ENCODE results near the gene RNF214. TPM values are rescaled to one million over a fixed set of nuclear protein-coding genes. Genes with fewer than 3 reads are reported as not detected.

The RNF214 gene
- total and polyA plus RNA-seq, 12 donors: 7.3 to 33.5 (median 25.4) TPM

DNA sequence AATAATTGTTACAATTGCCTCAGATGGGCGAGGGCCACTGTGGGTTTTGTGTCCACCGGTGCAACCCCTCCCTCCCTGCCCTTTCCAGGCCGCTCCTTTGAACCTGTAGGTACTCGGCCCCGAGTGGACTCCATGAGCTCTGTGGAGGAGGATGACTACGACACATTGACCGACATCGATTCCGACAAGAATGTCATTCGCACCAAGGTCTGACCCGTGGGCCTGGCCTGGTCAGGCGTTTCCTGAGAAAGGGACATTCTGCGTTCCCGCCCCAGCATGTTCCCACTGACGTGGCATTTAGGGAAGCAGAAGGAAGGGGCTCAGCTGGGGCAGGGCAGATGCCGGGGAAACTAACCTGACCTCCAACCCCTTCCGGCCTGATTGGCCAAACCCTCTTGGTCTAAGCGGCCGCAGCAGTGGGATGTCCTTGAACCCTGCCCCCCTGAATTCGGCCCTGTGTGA, 43.8 kb upstream of the RNF214 start:
- H3K9me3 ChIP-seq: no peaks in the 10 kb centered on the region
- TF ChIP-seq, protein P1, sequence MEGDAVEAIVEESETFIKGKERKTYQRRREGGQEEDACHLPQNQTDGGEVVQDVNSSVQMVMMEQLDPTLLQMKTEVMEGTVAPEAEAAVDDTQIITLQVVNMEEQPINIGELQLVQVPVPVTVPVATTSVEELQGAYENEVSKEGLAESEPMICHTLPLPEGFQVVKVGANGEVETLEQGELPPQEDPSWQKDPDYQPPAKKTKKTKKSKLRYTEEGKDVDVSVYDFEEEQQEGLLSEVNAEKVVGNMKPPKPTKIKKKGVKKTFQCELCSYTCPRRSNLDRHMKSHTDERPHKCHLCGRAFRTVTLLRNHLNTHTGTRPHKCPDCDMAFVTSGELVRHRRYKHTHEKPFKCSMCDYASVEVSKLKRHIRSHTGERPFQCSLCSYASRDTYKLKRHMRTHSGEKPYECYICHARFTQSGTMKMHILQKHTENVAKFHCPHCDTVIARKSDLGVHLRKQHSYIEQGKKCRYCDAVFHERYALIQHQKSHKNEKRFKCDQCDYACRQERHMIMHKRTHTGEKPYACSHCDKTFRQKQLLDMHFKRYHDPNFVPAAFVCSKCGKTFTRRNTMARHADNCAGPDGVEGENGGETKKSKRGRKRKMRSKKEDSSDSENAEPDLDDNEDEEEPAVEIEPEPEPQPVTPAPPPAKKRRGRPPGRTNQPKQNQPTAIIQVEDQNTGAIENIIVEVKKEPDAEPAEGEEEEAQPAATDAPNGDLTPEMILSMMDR (IDR thresholded peaks at IDR 0.05): no peak
- DNase-seq (no peak), ATAC-seq (peak in 4 of 8 donors; percentile 5 to 53 (median 15))
- H3K36me3 ChIP-seq: peaks cover 4 to 100% (median 60%) of the 10 kb centered on the region in 9 donors
- H3K27me3 ChIP-seq: no peaks in the 10 kb centered on the region
- 86 to 90% methylated on average over 20 of the region's 20 CpGs for WGBS, 2 donors
- peaks cover 0 to 25% (median 0%) of the 10 kb centered on the region in 9 donors for H3K4me1 ChIP-seq
- peak overlapping the region in 1 of 10 donors; percentile 69 for H3K27ac ChIP-seq
- intact Hi-C loops (cut with DNase I): no loop called here
- no peak overlapping the region for H3K4me3 ChIP-seq

- intact Hi-C loops (cut with DNase I): no loop called here
- Histone ChIP-seq H3K27me3 (no peaks in the 10 kb centered on the region), H3K36me3 (peaks cover 4 to 100% (median 62%) of the 10 kb centered on the region in 9 donors), H3K27ac (peak overlapping the region in 1 of 10 donors; percentile 69), H3K4me1 (peaks cover 0 to 25% (median 0%) of the 10 kb centered on the region in 9 donors), H3K4me3 (no peak overlapping the region), H3K9me3 (no peaks in the 10 kb centered on the region)
- peak in 3 of 8 donors; percentile 29 to 62 (median 34) for ATAC-seq
- WGBS, 2 donors: 94 to 95% methylated on average over 22 of the region's 22 CpGs
- no peak for DNase-seq
- TF ChIP-seq, protein P1 (IDR thresholded peaks at IDR 0.05): no peak
These were observed 43.1 kb upstream of the RNF214 start for GRCh38 chr11:117189191-117189940.

GRCh38 chr11:117189941-117190544, 42.4 kb upstream of the RNF214 start:
- Histone ChIP-seq H3K36me3 (peaks cover 4 to 98% (median 63%) of the 10 kb centered on the region in 9 donors), H3K27ac (peak overlapping the region in 1 of 10 donors; percentile 36), H3K4me1 (peaks cover 0 to 25% (median 0%) of the 10 kb centered on the region in 9 donors), H3K4me3 (no peak overlapping the region), H3K9me3 (no peaks in the 10 kb centered on the region), H3K27me3 (no peaks in the 10 kb centered on the region)
- 87 to 90% methylated on average over 8 of the region's 8 CpGs for WGBS, 2 donors
- DNase-seq (no peak), ATAC-seq (no peak)
- TF ChIP-seq, protein P1 (IDR thresholded peaks at IDR 0.05): no peak
- intact Hi-C loops (cut with DNase I): no loop called here

- H3K36me3 ChIP-seq: peaks cover 4 to 99% (median 56%) of the 10 kb centered on the region in 9 donors
- no peak overlapping the region for H3K27ac ChIP-seq
- H3K4me1 ChIP-seq: peaks cover 0 to 19% (median 0%) of the 10 kb centered on the region in 9 donors
- no peak overlapping the region for H3K4me3 ChIP-seq
- 91 to 94% methylated on average over 26 of the region's 26 CpGs for WGBS, 2 donors
- no peaks in the 10 kb centered on the region for H3K27me3 ChIP-seq
- intact Hi-C loops (cut with DNase I): no loop called here
- TF ChIP-seq, protein P1 (IDR thresholded peaks at IDR 0.05): no peak
- ATAC-seq (no peak), DNase-seq (no peak)
- no peaks in the 10 kb centered on the region for H3K9me3 ChIP-seq
These were observed 40.6 kb upstream of the RNF214 start for GRCh38 chr11:117191680-117192400.

Data from heart right ventricle (tissue), 16 donors.